Left kidney (tissue), 2 donors: ENCODE measurements around the gene IGFL1. TPM values are rescaled to one million over a fixed set of nuclear protein-coding genes. Genes with fewer than 3 reads are reported as not detected.
"Not testable (repeated sequence)": the region's sequence is repeated elsewhere in the genome, so short reads cannot be mapped to it uniquely, and the experiment has no call there.

ENCODE experiments used
- DNase-seq: peaks from one replicate; pipeline ENCODE4 v3.0.0-alpha.2; 2013
- polyA plus RNA-seq: library from polyadenylated mRNA; unstranded; fragments of 120-200 nt; gene quantifications from one replicate; pipeline ENCODE4 v1.2.1, GENCODE V29; 2013; ENCODE audit not compliant: insufficient read length

IGFL1 gene
- polyA plus RNA-seq, 1 donor, result not detected

- DNase-seq, result no peak
These were observed 27.9 kb upstream of the IGFL1 start for GRCh38 chr19:46201454-46202310.

- no peak for DNase-seq
These were observed 27.1 kb upstream of the IGFL1 start for GRCh38 chr19:46202426-46202825.

GRCh38 chr19:46202872-46203860 is 26.4 kb upstream of the IGFL1 start:
- DNase-seq, result no peak

GRCh38 chr19:46204008-46204407 is 25.5 kb upstream of the IGFL1 start:
- DNase-seq, result no peak

GRCh38 chr19:46205183-46205984 is 24.2 kb upstream of the IGFL1 start:
- no peak for DNase-seq

GRCh38 chr19:46206176-46206575 is 23.4 kb upstream of the IGFL1 start:
- no peak for DNase-seq

GRCh38 chr19:46206682-46207081 is 22.9 kb upstream of the IGFL1 start:
- DNase-seq, result no peak

- not testable (repeated sequence) for DNase-seq
These were observed 21.7 kb upstream of the IGFL1 start for GRCh38 chr19:46207858-46208257.

GRCh38 chr19:46209051-46209450 is 20.5 kb upstream of the IGFL1 start:
- no peak for DNase-seq

GRCh38 chr19:46209472-46209871 is 20.1 kb upstream of the IGFL1 start:
- no peak for DNase-seq

- no peak for DNase-seq
These were observed 18.9 kb upstream of the IGFL1 start for GRCh38 chr19:46210669-46211068.

GRCh38 chr19:46211201-46211881 is 18.2 kb upstream of the IGFL1 start:
- DNase-seq, result no peak

GRCh38 chr19:46212592-46212991 is 16.9 kb upstream of the IGFL1 start:
- not testable (repeated sequence) for DNase-seq

- DNase-seq, result no peak
These were observed 16.4 kb upstream of the IGFL1 start for GRCh38 chr19:46213156-46213555.

GRCh38 chr19:46213806-46214205 is 15.7 kb upstream of the IGFL1 start:
- DNase-seq, result no peak

GRCh38 chr19:46216612-46217011 is 12.9 kb upstream of the IGFL1 start:
- DNase-seq, result no peak

- DNase-seq, result no peak
These were observed 12.1 kb upstream of the IGFL1 start for GRCh38 chr19:46217476-46217875.

- DNase-seq, result peak; percentile 70
These were observed 11.4 kb upstream of the IGFL1 start for GRCh38 chr19:46218160-46218559.

GRCh38 chr19:46220038-46220615 is 9.4 kb upstream of the IGFL1 start:
- DNase-seq, result no peak

- DNase-seq, result no peak
These were observed 8.4 kb upstream of the IGFL1 start for GRCh38 chr19:46221152-46221551.
